GM12865 (cell line): ENCODE data around the gene NRDE2.
"Not testable (repeated sequence)": the region's sequence is repeated elsewhere in the genome, so short reads cannot be mapped to it uniquely, and the experiment has no call there.

ENCODE experiments used
- DNase-seq: peaks from one replicate; pipeline ENCODE4 v3.0.0; 2010; ENCODE audit warnings: low read depth
- H3K4me3 ChIP-seq: 2 replicates; pipeline ENCODE4 v1.5.1; 2011; ENCODE audit warnings: mild to moderate bottlenecking, low read depth, low read length, control low read depth
- CTCF ChIP-seq: IDR thresholded peaks from 2 replicates; pipeline ENCODE4 v1.5.1; 2011; ENCODE audit warnings: low read length, control low read depth, low read depth, inconsistent platforms; ENCODE audit not compliant: insufficient read depth; ENCODE audit errors: missing control alignments

The NRDE2 gene

GRCh38 chr14:90239139-90239538 lies 92.6 kb downstream of the NRDE2 start:
- no peak for TF ChIP-seq CTCF
- no peak for DNase-seq

GRCh38 chr14:90235179-90235976 lies 96.4 kb downstream of the NRDE2 start:
- no peak overlapping the region for H3K4me3 ChIP-seq
- peak; percentile 87 for TF ChIP-seq CTCF
- peak; percentile 73 for DNase-seq

More at GRCh38 chr14:90239139-90239538, 92.6 kb downstream of the NRDE2 start:
- no peak overlapping the region for H3K4me3 ChIP-seq

GRCh38 chr14:90229942-90230341 lies 101.8 kb downstream of the NRDE2 start:
- H3K4me3 ChIP-seq, DNase-seq: not testable (repeated sequence)

GRCh38 chr14:90228478-90228877 lies 103.3 kb downstream of the NRDE2 start:
- no peak for TF ChIP-seq CTCF
- no peak for DNase-seq
- H3K4me3 ChIP-seq, result no peak overlapping the region
